Measurements from ENCODE around the gene CLDN14.

Gene CLDN14

DNA sequence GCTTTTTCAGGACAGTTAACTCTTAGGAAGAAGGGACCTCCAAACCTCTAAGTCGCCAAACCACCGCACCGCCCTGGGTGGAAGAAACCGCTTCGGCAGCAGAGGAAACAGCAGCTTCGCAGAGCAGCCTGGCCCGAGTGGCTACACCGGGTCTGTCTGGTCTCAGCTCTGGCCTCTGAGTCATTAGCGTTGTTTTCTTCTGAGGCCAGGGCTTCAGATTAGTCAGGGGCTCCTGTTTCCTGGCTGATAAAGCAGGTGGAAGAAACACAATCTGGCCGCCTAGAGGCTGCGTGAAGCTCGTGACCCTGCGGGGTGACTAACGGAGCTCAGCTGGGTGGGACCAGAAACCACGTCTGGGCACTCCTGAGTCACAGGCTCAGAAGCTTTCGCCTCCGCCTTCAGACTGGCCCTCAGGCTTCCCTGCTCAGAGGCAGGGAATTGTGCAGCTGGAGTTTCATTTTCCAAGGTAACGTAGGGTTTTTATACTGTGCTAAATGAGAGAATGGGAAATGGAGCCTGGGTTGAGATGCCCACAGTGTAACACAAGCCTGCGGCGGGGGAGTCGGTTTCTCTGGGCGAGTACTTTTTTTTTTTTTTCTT lies 49.9 kb downstream of the CLDN14 start:
- peak; percentile 100 for DNase-seq

- no peak for DNase-seq
These were observed 51.0 kb downstream of the CLDN14 start for GRCh38 chr21:36428761-36429432.

GRCh38 chr21:36427502-36427901 lies 52.4 kb downstream of the CLDN14 start:
- no peak for DNase-seq

DNA sequence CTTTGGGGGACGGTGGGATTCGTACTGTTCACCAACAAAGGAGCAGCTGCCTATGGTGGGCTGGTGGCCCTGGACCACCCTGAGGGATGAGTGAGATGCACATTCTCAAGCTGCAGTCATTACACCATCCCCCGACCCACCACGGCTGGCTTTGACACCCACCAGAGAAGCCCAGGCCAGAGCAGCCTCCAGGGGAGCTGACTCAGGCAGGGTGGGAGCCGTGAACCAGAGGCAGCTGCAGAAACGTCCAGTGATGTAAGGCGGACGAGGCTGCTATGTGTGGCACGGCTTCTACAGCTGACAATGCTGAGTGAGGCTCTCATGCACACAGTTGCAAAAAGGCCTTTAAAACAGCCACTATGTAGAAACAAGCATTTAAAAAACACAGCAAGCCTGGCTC lies 54.6 kb downstream of the CLDN14 start:
- peak; percentile 23 for DNase-seq

GRCh38 chr21:36424592-36424991 lies 55.3 kb downstream of the CLDN14 start:
- DNase-seq = no peak

- DNase-seq = no peak
These were observed 56.0 kb downstream of the CLDN14 start for GRCh38 chr21:36423771-36424433.

DNA sequence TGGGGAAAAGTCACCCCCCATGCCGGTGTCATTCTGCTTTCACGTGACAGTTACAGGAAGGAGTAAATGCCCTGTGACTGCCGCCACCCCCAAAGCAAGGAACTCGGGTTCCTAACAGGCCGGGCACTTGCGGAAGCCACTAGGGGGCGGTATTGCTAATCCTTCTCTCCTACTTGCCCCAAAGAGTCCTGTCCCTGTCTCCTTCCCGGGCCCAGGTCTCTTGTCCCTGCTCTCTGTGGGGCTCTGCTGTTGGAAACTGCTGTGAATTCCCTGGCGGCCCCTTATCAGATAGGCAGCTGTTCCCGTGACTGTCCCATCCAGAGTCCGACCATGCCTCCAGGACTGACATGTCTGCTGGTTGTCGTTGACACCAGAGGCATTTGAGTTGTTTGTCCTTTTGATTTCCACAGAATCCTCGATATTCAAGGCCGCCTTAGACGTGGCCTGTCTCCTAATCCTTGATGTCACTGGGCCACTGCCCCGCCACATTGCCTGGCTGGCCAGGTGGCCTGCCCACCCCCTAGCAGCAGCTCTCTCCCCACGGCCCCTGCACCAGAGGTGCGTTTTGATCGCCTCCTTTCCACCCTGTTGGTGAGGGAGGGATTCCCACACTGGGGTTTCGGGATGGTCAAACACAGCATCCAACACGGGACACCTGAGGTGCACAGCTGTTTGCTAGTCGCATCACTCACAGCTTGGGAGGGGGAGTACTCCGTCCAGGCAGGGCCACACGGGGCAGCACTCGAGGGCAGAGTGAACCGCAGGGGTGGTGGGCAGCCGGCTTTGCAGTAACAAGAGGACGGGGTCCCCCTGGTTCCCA lies 57.4 kb downstream of the CLDN14 start:
- DNase-seq = peak; percentile 67

DNA sequence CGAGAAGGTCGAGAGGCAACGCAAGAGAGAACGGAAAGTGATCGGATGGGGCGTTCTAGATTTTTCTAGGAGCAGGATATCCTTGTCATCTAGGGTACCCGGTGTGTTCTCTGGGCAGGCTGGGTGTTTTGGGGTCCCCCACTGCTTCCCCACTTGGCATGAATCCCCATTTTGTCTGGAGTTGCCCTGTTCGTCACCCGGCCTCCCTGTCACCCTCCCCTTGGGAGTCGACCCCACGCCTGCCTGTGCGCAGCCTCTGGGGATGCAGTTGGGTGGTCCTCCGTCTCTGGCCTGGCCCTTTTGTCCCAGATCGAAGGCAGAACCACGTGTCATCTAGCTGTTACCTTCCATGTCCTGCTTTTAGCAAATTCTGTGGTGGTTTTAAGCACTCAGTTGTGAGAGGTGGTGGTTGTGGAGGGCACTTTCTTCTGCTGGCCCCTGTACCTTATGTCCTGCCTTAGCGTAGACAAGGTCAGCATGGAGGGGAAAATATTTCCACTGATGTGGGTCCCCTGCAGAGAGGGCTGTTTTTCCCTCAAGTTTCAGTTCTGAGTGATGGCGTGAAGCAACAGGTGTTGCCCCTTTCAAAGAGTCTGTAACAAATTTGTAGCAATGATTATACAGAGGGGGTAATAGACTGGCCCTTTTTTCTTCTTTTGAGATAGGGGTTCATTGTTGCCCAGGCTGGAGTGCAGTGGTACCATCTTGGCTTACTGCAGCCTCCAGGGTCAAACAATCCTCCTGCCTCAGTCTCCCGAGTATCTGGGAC lies 59.2 kb downstream of the CLDN14 start:
- DNase-seq = no peak

DNA sequence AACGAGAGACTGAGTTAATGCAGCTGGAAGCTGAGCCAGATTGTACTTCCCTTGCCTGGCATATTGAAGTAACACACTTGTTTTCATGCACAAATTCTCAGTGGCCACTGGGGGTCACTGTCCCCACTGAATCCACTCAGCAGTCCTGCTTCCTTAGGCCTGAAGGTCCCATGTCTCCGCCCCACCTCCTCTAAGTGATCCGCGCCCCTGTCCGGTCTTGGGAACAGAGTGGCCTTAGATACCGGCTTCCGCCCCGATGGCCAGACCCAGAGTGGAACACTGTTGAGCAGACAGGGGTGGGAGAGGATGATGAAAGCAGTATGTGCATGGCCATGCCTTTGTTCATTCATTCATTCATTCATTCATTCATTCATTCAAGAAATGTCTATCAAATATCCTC lies 59.9 kb downstream of the CLDN14 start:
- peak; percentile 86 for DNase-seq

DNA sequence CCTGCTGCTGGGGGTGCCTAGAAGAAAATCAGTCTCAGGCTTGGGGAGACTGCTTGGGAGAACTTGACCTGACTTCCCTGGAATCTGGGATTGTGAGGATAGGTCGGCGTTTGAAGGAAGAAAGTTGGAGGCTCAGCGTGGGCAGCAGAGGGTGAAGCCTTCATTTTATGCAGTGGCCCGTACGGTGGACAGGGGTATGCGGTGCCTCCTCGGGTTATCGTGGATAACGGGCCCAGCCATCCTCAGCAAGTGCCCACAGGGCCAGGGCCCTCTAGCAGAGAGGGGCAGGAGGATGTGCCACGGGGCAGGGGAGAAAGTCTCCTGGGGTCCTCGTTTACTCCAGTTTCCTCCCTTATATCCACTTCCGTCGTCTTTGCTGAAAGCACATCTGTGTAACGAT lies 60.7 kb downstream of the CLDN14 start:
- no peak for DNase-seq

DNA sequence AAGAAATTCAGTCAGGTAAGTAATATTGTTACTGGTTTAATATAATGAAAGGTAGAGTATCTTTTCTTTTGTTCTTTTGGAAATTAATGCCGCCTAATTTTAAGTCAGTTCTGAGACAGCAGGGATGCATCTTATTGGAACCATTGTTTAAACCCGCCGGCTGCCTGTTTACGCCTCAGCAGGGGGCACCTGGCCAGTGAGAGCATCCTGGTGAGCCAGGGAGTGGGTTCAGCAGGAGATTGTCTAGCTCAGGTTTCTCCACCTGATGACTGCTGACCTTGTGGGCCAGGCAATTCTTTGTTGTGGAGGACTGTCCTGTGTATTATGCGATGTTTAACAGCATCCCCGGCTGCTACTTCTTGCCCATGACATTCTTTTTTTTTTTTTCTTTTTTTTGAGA lies 64.5 kb downstream of the CLDN14 start:
- DNase-seq = no peak

GRCh38 chr21:36412916-36413315 lies 67.0 kb downstream of the CLDN14 start:
- DNase-seq = no peak

DNA sequence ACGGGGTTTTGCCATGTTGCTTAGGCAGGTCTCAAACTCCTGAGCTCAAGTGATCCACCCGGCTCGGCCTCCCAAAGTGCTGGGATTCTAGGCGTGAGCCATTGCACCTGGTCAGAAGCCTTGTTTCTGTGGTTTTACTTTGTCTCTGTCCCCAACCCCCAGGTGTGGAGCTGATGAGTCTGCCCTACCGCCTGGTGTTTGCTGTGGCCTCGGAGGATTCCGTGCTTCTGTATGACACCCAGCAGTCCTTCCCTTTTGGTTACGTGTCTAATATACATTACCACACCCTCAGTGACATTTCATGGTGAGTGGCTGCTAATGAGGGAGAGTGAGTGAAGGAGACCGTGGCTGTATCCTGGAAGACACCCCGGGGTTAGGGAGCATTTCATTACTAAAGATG lies 68.6 kb downstream of the CLDN14 start:
- DNase-seq = no peak

All from EL (cell line).